HG03342 (cell line): Measurements from ENCODE around the gene WDR45B.
"Not testable (repeated sequence)": the region's sequence is repeated elsewhere in the genome, so short reads cannot be mapped to it uniquely, and the experiment has no call there.

Experiments used
- ATAC-seq: cut with Tn5 transposase; IDR thresholded peaks from one replicate; pipeline ENCODE4 v1.9.1; 2021; ENCODE audit warnings: mild to moderate bottlenecking, moderate library complexity; ENCODE audit not compliant: unreplicated experiment

WDR45B gene

DNA sequence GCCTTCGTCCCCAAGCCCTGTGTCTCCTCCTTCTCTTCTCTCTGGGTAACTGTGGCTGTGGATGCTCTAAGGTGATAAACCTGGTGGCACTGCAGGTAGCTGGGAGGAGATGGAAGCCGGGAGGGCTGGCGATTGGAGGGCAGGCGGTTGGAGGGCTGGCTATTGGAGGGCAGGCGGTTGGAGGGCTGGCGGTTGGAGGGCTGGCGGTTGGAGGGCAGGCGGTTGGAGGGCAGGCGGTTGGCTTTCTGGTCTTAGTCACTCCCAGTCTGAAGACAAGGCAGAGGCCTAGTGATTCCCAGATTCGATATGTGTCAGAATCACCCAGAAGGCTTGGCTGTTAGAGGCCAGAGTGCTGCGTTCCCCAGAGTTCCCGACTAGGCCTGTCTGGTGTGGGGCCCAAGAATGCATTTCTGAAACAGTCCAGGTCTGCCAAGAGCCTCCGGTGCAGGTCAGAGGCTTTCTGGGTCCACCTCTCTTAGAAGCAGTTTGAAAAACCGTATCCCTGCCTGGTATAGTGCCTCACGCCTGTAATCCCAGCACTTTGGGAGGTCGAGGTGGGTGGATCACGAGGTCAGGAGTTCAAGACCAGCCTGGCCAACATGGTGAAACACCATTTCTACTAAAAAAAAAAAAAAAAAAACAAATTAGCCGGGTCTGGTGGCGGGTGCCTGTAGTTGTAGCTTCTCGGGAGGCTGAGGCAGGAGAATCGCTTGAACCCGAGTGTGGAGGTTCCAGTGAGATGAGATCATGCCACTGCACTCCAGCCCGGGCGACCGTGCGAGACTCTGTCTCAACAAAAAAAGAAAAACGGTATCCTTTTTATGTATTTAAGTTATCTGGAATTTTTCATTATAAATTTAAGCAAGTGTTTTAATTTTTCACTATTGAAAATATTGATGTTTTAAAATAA, 59.7 kb downstream of the WDR45B start:
- no peak for ATAC-seq

DNA sequence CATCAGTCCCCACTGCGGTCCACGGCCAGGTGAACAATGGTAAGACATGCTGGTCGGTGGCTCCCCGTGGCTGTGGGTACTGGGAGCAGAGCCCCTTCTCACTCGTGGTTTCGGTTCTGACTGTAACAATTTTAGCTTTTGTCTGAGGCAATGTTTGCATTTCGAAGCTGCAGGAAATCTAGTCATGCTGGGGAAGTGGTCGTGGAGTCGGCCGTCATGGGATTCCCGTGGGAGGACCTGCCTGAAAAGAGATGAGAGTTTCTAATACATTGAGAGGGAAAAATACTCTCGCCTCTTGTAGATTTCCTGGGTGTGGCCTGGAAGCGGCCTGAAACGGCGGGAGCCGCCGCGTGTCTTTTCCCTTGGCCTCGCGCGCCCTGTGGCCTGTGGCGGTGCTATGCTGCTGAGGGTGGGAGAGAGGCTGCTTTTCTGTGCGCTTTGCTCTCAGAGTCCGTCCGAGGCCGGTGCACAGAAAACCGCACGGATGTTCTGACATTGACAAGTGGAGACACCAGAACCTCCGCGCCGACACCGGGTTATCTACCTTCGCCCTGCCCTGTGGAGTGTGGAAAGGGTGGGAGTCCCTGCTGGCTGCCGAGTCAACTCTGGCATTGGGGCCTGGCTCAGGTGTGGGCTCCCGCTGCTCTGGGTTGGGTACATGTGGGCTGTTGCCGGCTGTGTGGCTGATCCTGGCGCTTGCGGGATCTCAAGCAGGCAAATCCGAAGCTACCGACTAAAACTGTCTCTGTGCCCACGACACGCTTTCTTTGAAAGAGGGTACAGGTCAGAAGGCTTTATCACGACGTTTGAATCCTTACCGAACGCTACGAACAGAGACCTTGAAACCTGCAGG, 60.8 kb downstream of the WDR45B start:
- no peak for ATAC-seq

DNA sequence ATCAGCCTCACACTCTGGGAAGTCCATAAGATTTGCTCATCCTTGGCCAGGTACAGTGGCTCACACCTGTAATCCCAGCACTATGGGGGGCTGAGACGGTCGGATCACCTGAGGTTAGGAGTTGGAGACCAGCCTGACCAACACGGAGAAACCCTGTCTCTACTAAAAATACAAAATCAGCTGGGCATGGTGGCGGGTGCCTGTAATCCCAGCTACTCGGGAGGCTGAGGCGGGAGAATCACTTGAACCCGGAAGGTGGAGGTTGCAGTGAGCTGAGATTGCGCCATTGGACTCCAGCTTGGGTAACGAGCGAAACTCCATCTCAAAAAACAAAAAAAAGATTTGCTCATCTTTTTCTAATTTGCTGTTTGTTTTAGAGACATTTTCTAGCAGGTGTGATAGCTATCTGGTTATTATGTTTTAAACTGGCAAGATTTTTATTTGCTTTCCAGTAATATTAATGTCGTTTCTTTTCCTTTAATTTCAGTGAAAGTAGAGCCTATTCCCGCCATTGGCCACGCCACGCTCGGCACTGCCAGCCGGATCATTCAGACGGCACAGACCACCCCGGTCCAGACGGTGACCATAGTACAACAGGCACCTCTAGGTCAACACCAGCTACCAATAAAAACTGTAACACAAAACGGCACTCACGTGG, 61.5 kb downstream of the WDR45B start:
- no peak for ATAC-seq

DNA sequence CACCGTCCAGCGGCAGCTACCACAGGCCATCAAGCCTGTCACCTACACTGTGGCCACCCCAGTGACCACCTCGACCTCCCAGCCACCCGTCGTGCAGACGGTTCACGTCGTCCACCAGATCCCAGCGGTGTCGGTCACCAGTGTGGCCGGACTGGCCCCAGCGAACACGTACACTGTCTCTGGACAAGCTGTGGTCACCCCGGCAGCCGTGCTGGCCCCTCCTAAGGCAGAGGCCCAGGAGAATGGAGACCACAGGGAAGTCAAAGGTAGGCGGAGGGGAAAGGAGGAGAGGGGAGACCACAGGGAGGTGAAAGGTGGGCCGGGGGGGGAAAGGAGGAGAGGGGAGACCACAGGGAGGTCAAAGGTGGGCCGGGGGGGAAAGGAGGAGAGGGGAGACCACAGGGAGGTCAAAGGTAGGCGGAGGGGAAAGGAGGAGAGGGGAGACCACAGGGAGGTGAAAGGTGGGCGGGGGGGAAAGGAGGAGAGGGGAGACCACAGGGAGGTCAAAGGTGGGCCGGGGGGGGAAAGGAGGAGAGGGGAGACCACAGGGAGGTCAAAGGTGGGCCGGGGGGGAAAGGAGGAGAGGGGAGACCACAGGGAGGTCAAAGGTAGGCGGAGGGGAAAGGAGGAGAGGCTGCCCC, 62.2 kb downstream of the WDR45B start:
- not testable (repeated sequence) for ATAC-seq

DNA sequence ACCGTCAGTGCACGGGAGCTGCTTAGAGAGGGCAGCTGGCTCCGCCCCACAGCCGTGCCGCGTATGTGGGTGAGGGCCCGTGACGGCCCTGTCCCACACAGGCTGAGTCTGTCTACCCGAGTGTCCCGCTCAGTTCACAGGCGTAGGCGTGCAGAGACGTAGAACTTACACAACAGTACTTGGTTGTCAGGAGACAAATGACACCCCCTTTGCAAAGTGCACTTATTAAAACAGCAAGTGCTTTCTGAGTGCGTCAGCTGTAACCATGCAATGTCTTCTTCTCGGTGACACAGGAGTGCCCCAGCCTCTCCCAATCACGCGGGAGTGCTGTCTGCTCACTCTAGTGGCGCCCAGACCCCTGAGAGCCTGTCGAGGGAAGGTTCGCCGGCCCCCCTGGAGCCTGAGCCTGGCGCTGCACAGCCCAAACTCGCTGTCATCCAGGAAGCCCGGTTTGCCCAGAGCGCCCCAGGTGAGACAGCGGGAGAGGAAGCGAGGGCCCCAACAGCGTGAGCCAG, 64.5 kb downstream of the WDR45B start:
- ATAC-seq, result no peak

DNA sequence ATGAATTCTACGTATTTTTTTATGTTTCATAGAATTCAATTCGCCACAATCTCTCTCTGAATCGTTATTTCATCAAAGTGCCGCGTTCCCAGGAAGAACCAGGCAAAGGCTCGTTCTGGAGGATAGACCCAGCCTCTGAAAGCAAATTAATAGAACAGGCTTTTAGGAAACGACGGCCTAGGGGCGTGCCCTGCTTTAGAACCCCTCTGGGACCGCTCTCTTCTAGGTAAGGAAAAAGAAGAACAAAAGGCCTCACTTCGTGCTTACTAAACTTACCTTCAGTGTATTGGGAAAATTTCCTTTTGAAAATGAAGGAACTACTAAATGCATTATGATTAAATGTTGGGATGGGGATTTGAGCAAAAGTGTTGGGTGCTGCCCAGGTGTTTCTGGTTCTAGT, 65.5 kb downstream of the WDR45B start:
- ATAC-seq, result no peak

DNA sequence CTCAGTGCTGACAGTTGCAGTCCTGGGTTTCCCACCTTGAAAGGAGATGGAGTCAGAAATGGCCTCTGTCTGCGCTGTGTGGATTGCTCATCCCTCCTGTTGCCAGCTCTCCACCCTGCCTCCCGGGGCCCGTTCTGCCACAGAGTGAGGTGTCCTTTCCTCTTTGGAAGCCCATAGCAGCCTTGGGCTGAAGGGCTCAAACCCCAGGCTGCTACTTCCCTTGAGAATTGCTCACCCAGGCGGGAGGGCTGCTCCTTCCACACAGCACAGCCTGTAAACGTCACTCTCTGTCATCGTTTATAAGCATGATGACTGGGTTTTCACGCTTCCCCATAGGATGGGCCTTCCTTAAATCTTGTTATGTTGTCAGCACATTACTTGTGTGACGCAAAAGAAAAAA, 66.0 kb downstream of the WDR45B start:
- ATAC-seq, result no peak

DNA sequence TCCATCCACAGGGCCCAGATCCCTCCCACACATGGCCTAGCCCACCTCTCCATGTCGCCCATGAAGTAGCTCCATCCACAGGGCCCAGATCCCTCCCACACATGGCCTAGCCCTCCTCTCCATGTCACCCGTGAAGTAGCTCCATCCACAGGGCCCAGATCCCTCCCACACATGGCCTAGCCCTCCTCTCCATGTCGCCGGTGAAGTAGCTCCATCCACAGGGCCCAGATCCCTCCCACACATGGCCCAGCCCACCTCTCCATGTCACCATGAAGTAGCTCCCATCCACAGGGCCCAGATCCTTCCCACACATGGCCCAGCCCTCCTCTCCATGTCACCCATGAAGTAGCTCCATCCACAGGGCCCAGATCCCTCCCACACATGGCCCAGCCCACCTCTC, 68.3 kb downstream of the WDR45B start:
- not testable (repeated sequence) for ATAC-seq

DNA sequence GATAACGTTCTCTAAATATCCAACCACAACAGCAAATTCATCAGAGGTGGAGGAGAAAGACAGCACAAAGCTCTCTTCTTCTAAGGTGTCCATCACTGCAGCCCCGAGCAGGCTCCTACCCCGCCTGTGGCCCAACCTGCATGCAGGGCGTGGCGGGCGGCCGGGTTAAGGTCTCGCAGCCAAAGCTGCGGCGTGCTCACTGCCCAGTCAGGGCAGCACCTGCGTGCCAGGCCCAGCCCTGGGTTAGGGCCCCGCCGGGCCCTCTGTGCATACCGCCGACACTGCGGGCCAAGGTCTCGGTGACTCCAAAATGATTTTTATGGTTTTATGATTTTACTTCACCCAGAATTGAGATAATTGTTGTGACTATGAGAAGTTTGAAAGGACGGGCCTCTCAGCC, 70.9 kb downstream of the WDR45B start:
- ATAC-seq, result no peak

DNA sequence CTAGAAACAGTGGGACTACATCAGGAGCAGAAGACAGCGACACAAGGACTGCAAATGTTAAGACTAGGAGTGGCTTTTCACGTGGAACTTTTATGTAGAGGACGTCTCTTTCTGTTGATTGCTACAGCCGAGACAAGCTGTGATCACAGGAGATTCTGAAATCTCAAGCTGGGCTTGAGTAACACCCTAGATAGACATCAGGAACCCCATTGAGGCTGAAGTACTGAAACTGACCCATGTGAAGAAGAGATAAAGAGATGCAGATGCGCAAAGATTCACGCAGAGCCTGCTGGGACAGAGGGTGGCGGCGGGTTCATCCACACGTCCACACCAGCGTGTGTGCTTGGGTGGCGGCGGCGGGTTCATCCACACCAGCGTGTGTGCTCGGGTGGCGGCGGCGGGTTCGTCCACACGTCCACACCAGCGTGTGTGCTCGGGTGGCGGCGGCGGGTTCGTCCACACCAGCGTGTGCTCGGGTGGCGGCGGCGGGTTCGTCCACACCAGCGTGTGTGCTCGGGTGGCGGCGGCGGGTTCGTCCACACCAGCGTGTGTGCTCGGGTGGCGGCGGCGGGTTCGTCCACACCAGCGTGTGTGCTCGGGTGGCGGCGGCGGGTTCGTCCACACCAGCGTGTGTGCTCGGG, 72.5 kb downstream of the WDR45B start:
- not testable (repeated sequence) for ATAC-seq

DNA sequence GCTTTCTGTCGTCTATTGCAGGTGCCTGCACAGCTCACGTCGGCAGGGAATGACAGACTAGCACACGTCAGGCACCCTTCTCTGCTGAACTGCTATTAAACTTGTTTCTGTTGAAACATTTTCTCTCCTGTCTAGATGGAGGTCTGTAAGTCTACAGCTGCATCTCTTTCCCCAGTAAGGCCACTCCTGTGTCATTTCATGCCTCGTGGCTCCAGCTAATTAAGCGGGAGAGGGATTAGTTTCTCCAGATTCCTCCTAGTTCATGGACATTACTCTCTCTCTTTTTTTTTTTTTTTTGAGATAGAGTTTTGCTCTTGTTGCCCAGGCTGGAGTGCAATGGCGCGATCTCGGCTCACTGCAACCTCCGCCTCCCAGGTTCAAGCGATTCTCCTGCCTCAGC, 74.2 kb downstream of the WDR45B start:
- no peak for ATAC-seq

DNA sequence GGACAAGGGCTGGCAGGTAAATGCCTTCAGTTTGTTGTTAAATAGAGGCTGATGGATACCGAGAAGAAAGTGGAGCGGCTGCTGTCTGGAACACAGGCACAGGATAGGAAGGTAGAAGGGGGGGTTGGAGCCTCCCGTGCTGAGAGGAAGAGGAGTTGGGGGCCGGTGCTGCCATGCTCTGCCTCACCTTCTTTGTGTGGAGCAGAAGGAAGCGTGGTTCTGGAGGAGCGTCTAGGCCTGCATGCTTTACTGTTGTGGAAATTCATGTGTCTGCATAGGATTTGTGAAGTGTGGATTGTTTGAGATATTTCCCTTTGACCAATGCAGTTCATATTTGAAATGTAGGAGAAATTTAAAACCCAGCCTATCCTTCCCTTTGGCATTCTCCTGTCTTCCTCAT, 76.4 kb downstream of the WDR45B start:
- no peak for ATAC-seq

DNA sequence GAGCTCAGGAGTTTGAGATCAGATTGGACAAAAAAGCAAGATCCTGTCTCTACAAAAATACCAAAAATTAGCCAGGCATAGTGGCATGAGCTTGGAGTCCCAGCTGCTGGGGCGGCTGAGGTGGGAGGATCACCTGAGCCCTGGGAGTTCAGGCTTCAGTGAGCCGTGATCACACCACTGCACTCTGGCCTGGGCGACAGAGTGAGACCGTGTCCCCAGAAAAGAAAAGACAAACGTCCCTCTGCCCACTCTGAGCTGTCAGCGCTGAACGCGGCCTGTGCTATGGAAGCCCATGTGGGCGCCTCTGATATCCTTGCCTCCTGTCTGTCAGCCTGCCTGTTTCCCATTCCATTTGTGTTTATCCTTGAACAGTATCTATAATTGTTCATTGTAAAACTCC, 78.0 kb downstream of the WDR45B start:
- no peak for ATAC-seq

DNA sequence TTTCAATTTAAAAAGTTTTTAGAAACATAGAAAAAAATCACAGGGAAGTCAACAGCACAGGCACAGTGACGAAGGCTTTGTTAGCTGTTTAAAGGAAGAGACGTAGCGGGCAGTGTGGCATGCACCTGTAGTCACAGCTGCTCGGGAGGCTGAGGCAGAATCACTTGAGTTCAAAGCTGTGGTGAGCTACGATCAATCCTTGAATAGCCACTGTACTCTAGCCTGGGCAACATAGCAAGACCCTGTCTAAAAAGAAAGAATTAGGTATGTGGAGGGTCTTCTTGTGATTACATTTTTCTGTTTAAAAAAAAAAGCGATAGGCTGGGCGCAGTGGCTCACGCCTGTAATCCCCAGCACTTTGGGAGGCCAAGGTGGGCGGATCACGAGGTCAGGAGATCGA, 78.6 kb downstream of the WDR45B start:
- no peak for ATAC-seq

DNA sequence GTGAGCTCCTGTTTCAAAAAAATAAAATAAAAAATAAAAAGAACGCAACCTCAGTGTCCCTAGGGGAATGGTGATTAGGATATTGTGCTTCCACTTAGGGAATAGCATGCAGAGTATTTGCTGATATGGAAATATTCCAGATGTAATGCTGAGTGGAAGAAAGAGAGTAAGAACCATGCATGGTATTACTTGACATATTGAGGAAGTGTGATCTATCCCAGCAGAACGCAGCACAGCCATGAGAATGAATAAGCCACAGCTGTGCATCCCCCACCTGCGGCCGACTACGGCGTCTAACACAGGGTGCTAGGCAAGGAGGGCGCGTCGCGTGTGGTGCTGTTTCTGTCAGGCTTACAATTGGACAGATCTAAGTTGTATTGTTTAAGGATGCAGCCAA, 79.2 kb downstream of the WDR45B start:
- ATAC-seq, result no peak

DNA sequence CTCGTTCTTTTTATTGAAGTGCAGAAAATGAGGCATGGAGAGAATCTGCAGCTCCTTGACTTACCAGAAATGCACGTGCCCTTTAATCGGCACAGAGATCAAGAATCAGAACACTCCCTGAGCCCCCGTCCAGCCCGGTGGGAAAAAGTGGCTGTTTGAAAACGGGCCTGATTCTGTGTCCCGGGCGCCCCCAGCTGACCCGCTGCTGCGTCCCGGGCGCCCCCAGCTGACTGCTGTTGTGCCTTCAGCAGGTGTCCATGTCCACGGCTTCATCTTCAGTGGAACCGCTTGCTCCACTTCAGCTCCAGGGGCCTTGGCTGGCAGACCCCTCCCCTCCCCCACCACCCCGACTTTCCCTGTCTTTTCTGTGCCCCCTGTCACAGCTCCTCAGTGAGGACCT, 81.0 kb downstream of the WDR45B start:
- ATAC-seq, result no peak

DNA sequence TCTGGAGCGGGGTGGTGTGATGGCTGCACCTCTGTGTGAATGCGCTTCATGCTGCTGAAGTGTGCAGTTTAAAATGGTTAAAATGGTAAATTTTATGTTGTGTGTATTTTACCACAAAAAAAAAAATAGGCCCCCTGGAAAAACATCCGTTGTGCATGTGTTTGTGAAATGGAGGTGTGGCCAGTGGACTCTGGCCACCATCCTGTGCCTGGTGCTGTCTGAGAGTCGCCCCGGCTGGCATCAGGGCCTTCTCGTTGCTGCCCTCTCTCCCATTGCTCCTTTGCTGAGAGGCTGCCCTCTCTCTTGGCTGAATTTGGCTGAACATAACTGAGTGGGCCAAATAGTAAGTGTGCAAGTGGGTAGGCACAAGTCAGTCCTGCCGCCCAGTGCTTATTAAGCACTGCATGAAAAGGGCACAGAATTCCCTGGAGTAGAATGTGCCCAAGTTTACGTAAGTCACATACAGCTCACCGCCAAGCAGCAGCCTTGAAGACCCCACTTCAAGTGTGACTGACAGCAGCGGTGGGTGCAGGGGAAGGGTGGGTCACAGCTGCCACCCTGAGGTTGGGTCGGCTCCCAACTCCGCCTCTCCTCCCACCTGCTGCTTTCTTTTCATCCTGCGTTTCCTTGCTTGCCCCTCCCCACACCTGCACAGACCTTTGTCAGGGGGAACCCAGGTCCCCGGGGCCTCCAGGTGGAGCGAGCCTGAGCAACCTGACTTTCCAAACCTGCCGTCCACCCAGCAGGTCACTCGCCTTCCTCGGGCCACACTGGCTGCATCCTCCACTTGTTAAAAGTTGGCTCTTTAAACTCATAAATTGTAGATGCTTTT, 81.9 kb downstream of the WDR45B start:
- no peak for ATAC-seq

DNA sequence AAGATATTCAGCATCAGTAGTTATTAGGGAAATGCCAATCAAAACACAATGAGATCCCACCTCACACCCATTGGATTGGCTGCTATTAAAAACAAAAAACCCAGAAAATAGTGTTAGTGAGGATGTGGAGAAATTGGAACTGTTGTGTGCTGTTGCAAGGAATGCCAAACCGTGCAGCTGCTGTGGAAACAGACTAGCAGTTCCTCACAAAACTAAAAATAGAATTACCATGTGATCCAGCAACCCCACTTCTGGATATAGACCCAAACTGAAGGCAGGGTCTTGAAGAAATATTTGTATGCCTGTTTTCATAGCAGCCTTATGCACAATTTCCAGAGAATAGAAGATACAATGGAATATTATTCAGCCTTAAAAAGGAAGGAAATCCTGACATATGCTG, 82.7 kb downstream of the WDR45B start:
- ATAC-seq, result no peak
